M059J (cell line): ENCODE results near the gene RBPJ. TPM values are rescaled to one million over a fixed set of nuclear protein-coding genes. Genes with fewer than 3 reads are reported as not detected.

Experiments used
- total RNA-seq: library from RNA; depleted of rRNA; stranded (reverse); fragments of >200 nt; shearing (Covaris generic); gene quantifications from 2 replicates; pipeline ENCODE4 v1.2.3, GENCODE V29; 2014; rRNA removed

The RBPJ gene
- total RNA-seq, 1 experiment from 2014 or later, result 53.9 TPM

Other genes starting within 250 kb of the RBPJ start
- gene CCKAR, start 169.5 kb downstream of the RBPJ start, total RNA-seq, result 26.1 and 35.7 TPM in 2 replicates